Measurements from ENCODE around the gene ARHGEF38.

ARHGEF38 gene

GRCh38 chr4:105659190-105659589 is 106.8 kb downstream of the ARHGEF38 start:
- no peak for DNase-seq (ENCODE audit: insufficient read length, low spot score)
- TF ChIP-seq POLR2A (IDR thresholded peaks at IDR 0.05; ENCODE audit: low read depth, low read length) (no peak), PAX5 (IDR thresholded peaks at IDR 0.05; ENCODE audit: insufficient read depth, low read length, severe bottlenecking) (no peak), POU2F2 (IDR thresholded peaks at IDR 0.05; ENCODE audit: low read depth, low read length) (no peak), SPI1 (IDR thresholded peaks at IDR 0.05; ENCODE audit: low read depth, low read length) (no peak), POLR2AphosphoS5 (IDR thresholded peaks at IDR 0.05; ENCODE audit: low read depth, low read length) (no peak), TAF1 (IDR thresholded peaks at IDR 0.05; ENCODE audit: low read depth, low read length) (no peak)
- no peak for FAIRE-seq

- DNase-seq (ENCODE audit: insufficient read length, low spot score) (no peak), FAIRE-seq (no peak)
- no peak for TF ChIP-seq POLR2AphosphoS5 (IDR thresholded peaks at IDR 0.05; ENCODE audit: low read depth, low read length)
- TF ChIP-seq SPI1 (IDR thresholded peaks at IDR 0.05; ENCODE audit: low read depth, low read length) = no peak
- TF ChIP-seq TAF1 (IDR thresholded peaks at IDR 0.05; ENCODE audit: low read depth, low read length) = no peak
- TF ChIP-seq POU2F2 (IDR thresholded peaks at IDR 0.05; ENCODE audit: low read depth, low read length) = no peak
- TF ChIP-seq POLR2A (IDR thresholded peaks at IDR 0.05; ENCODE audit: low read depth, low read length) = no peak
- TF ChIP-seq PAX5 (IDR thresholded peaks at IDR 0.05; ENCODE audit: insufficient read depth, low read length, severe bottlenecking) = no peak
These were observed 108.6 kb downstream of the ARHGEF38 start for GRCh38 chr4:105661028-105661427.

DNA sequence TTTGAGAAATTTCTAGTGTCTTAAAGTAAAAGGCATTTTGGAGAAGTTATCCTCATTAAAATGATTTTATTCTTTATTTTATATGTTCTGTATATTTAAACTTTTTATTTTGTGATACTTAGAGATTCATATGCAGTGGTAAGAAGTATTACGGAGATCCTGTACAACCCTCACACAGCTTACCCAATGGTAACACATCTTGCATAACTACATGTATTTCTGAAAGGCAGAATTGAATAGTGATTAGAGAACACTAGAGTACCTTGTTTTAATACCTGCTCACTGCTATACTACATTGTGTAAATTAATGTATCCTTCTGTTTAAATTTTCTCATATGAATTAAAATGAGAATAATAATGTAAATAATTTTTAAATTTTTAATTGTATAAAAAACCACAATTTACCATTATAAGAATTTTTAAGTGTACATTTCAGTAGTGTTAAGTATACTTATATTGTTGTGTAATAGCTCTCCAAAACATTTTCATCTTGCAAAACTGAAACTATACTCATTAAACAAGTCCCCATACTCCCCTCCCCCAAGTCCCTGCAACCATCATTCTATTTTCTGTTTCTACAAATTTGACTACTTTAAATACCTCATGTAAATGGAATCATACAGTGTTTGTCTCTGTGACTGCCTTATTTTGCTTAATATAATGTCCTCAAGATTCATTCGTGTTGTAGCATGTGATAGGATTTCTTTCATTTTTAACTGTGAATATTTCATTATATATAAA is 110.7 kb downstream of the ARHGEF38 start:
- no peak for DNase-seq (ENCODE audit: insufficient read length, low spot score)
- no peak for FAIRE-seq
- TF ChIP-seq POLR2AphosphoS5 (IDR thresholded peaks at IDR 0.05; ENCODE audit: low read depth, low read length) (no peak), POLR2A (IDR thresholded peaks at IDR 0.05; ENCODE audit: low read depth, low read length) (no peak), POU2F2 (IDR thresholded peaks at IDR 0.05; ENCODE audit: low read depth, low read length) (no peak)

GRCh38 chr4:105666693-105667092 is 114.3 kb downstream of the ARHGEF38 start:
- FAIRE-seq = no peak
- TF ChIP-seq PAX5 (IDR thresholded peaks at IDR 0.05; ENCODE audit: insufficient read depth, low read length, severe bottlenecking) (no peak), POU2F2 (IDR thresholded peaks at IDR 0.05; ENCODE audit: low read depth, low read length) (no peak), POLR2AphosphoS5 (IDR thresholded peaks at IDR 0.05; ENCODE audit: low read depth, low read length) (no peak), SPI1 (IDR thresholded peaks at IDR 0.05; ENCODE audit: low read depth, low read length) (no peak), POLR2A (IDR thresholded peaks at IDR 0.05; ENCODE audit: low read depth, low read length) (no peak), TAF1 (IDR thresholded peaks at IDR 0.05; ENCODE audit: low read depth, low read length) (no peak)
- no peak for DNase-seq (ENCODE audit: insufficient read length, low spot score)

DNA sequence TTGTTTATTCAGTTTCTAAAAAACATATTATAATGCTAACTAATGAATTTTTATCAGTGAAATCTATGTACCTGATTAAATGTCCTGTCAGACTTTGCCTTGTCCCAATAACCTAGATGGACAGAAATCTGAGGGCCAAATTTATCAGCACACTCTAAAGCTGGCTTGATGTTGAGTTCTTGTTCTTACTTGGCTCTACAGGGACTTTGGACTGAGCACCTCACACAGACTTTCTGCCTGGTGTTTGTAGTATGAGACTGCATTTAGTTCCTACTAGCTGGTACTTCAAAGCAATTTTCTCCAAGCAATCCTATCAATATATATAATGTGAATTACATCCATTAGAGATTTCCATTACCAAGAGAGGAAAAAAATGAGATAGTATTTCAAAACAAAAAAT is 118.3 kb downstream of the ARHGEF38 start:
- no peak for FAIRE-seq
- no peak for TF ChIP-seq POLR2AphosphoS5 (IDR thresholded peaks at IDR 0.05; ENCODE audit: low read depth, low read length)
- no peak for TF ChIP-seq SPI1 (IDR thresholded peaks at IDR 0.05; ENCODE audit: low read depth, low read length)
- TF ChIP-seq POU2F2 (IDR thresholded peaks at IDR 0.05; ENCODE audit: low read depth, low read length) = no peak
- TF ChIP-seq TAF1 (IDR thresholded peaks at IDR 0.05; ENCODE audit: low read depth, low read length) = no peak
- TF ChIP-seq POLR2A (IDR thresholded peaks at IDR 0.05; ENCODE audit: low read depth, low read length) = no peak
- TF ChIP-seq PAX5 (IDR thresholded peaks at IDR 0.05; ENCODE audit: insufficient read depth, low read length, severe bottlenecking) = no peak
- DNase-seq (ENCODE audit: insufficient read length, low spot score) = no peak

- DNase-seq (ENCODE audit: insufficient read length, low spot score) = no peak
- TF ChIP-seq SPI1 (IDR thresholded peaks at IDR 0.05; ENCODE audit: low read depth, low read length) (no peak), PAX5 (IDR thresholded peaks at IDR 0.05; ENCODE audit: insufficient read depth, low read length, severe bottlenecking) (no peak), POLR2AphosphoS5 (IDR thresholded peaks at IDR 0.05; ENCODE audit: low read depth, low read length) (no peak), POU2F2 (IDR thresholded peaks at IDR 0.05; ENCODE audit: low read depth, low read length) (no peak), POLR2A (IDR thresholded peaks at IDR 0.05; ENCODE audit: low read depth, low read length) (no peak), TAF1 (IDR thresholded peaks at IDR 0.05; ENCODE audit: low read depth, low read length) (no peak)
- FAIRE-seq = no peak
These were observed 118.9 kb downstream of the ARHGEF38 start for GRCh38 chr4:105671301-105671700.

- TF ChIP-seq POLR2AphosphoS5 (IDR thresholded peaks at IDR 0.05; ENCODE audit: low read depth, low read length) (no peak), SPI1 (IDR thresholded peaks at IDR 0.05; ENCODE audit: low read depth, low read length) (no peak), TAF1 (IDR thresholded peaks at IDR 0.05; ENCODE audit: low read depth, low read length) (no peak), POU2F2 (IDR thresholded peaks at IDR 0.05; ENCODE audit: low read depth, low read length) (no peak), PAX5 (IDR thresholded peaks at IDR 0.05; ENCODE audit: insufficient read depth, low read length, severe bottlenecking) (no peak), POLR2A (IDR thresholded peaks at IDR 0.05; ENCODE audit: low read depth, low read length) (no peak)
- FAIRE-seq (no peak), DNase-seq (ENCODE audit: insufficient read length, low spot score) (no peak)
These were observed 121.6 kb downstream of the ARHGEF38 start for GRCh38 chr4:105674011-105674410.

DNA sequence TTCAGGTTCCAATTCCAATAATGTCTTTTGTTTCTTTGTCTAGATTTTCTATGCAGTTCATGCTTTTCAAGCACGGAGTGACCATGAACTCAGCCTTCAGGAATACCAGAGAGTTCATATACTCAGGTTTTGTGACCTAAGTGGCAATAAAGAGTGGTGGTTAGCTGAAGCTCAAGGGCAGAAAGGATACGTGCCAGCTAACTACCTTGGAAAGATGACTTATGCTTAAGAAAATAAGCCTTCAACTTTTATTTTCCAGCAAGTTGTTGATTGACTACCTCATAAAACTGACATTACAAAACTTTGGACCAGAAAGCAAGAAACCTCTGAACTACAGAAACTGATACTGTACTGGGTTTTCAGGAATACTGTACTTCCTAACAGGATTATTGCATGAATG is 125.3 kb downstream of the ARHGEF38 start:
- DNase-seq (ENCODE audit: insufficient read length, low spot score) = no peak
- TF ChIP-seq POU2F2 (IDR thresholded peaks at IDR 0.05; ENCODE audit: low read depth, low read length) (no peak), POLR2A (IDR thresholded peaks at IDR 0.05; ENCODE audit: low read depth, low read length) (no peak), PAX5 (IDR thresholded peaks at IDR 0.05; ENCODE audit: insufficient read depth, low read length, severe bottlenecking) (no peak), TAF1 (IDR thresholded peaks at IDR 0.05; ENCODE audit: low read depth, low read length) (no peak), POLR2AphosphoS5 (IDR thresholded peaks at IDR 0.05; ENCODE audit: low read depth, low read length) (no peak), SPI1 (IDR thresholded peaks at IDR 0.05; ENCODE audit: low read depth, low read length) (no peak)
- FAIRE-seq = no peak

GRCh38 chr4:105679186-105679585 is 126.8 kb downstream of the ARHGEF38 start:
- TF ChIP-seq POLR2AphosphoS5 (IDR thresholded peaks at IDR 0.05; ENCODE audit: low read depth, low read length) (no peak), POLR2A (IDR thresholded peaks at IDR 0.05; ENCODE audit: low read depth, low read length) (no peak), POU2F2 (IDR thresholded peaks at IDR 0.05; ENCODE audit: low read depth, low read length) (no peak), SPI1 (IDR thresholded peaks at IDR 0.05; ENCODE audit: low read depth, low read length) (no peak), PAX5 (IDR thresholded peaks at IDR 0.05; ENCODE audit: insufficient read depth, low read length, severe bottlenecking) (no peak), TAF1 (IDR thresholded peaks at IDR 0.05; ENCODE audit: low read depth, low read length) (no peak)
- FAIRE-seq (no peak), DNase-seq (ENCODE audit: insufficient read length, low spot score) (no peak)

Data from GM12891 (cell line).